ENCODE measurements around the gene ENDOD1.

The ENDOD1 gene

GRCh38 chr11:95157824-95158223 lies 68.2 kb downstream of the ENDOD1 start:
- Histone ChIP-seq H3K18ac (ENCODE audit: low read length) (no peak overlapping the region), H4K12ac (ENCODE audit: low read depth, low read length) (no peak overlapping the region), H3K79me1 (ENCODE audit: low read length) (no peaks in the 10 kb centered on the region), H3K4me1 (ENCODE audit: control insufficient read depth in 1 of 2, insufficient read depth in 2 of 2, low read length in 2 of 2) (peaks cover 0 to 3% of the 10 kb centered on the region in 2 experiments), H3K27ac (ENCODE audit: low read depth, low read length) (no peak overlapping the region), H3K79me2 (ENCODE audit: control insufficient read depth, insufficient read depth, low read length, poor library complexity) (no peaks in the 10 kb centered on the region), H4K91ac (ENCODE audit: low read depth, low read length) (no peak overlapping the region), H3K27me3 (ENCODE audit: insufficient read depth, low read length) (no peaks in the 10 kb centered on the region), H4K8ac (ENCODE audit: low read depth, low read length) (no peak overlapping the region), H3K23ac (ENCODE audit: low read length) (no peak overlapping the region), H3K36me3 (ENCODE audit: control insufficient read depth in 1 of 2, insufficient read depth in 2 of 2, low read length in 2 of 2) (no peaks in the 10 kb centered on the region), H3K9me3 (ENCODE audit: insufficient read depth, low read depth, low read length) (no peaks in the 10 kb centered on the region), H2AK5ac (ENCODE audit: low read length) (no peak overlapping the region), H3K9ac (ENCODE audit: low read length) (no peak overlapping the region), H2BK120ac (ENCODE audit: insufficient read depth, low read length, poor library complexity) (no peak overlapping the region), H2BK5ac (ENCODE audit: low read depth, low read length, poor library complexity) (no peak overlapping the region), H3K4me3 (ENCODE audit: low read depth, low read length) (no peak overlapping the region), H2AFZ (ENCODE audit: insufficient read depth, low read length, poor library complexity) (no peak overlapping the region), H3K14ac (ENCODE audit: low read length) (no peak overlapping the region), H3K4me2 (ENCODE audit: low read length) (no peak overlapping the region), H2BK12ac (ENCODE audit: low read length) (no peak overlapping the region), H3K4ac (ENCODE audit: low read depth, low read length) (no peak overlapping the region)
- DNase-seq, result no peak
- no CpG with 5 or more reads among the region's 1 CpG for WGBS (ENCODE audit: extremely low coverage, insufficient coverage, insufficient read length)

- Histone ChIP-seq H3K27me3 (ENCODE audit: insufficient read depth, low read length) (no peaks in the 10 kb centered on the region), H3K14ac (ENCODE audit: low read length) (no peak overlapping the region), H3K9me3 (ENCODE audit: insufficient read depth, low read depth, low read length) (no peaks in the 10 kb centered on the region), H3K9ac (ENCODE audit: low read length) (no peak overlapping the region), H3K36me3 (ENCODE audit: control insufficient read depth in 1 of 2, insufficient read depth in 2 of 2, low read length in 2 of 2) (no peaks in the 10 kb centered on the region), H2AK5ac (ENCODE audit: low read length) (no peak overlapping the region), H3K79me2 (ENCODE audit: control insufficient read depth, insufficient read depth, low read length, poor library complexity) (no peaks in the 10 kb centered on the region), H3K4ac (ENCODE audit: low read depth, low read length) (no peak overlapping the region), H4K12ac (ENCODE audit: low read depth, low read length) (no peak overlapping the region), H4K8ac (ENCODE audit: low read depth, low read length) (no peak overlapping the region), H3K23ac (ENCODE audit: low read length) (no peak overlapping the region), H3K4me3 (ENCODE audit: low read depth, low read length) (no peak overlapping the region), H2BK12ac (ENCODE audit: low read length) (no peak overlapping the region), H3K27ac (ENCODE audit: low read depth, low read length) (no peak overlapping the region), H2BK120ac (ENCODE audit: insufficient read depth, low read length, poor library complexity) (no peak overlapping the region), H2BK5ac (ENCODE audit: low read depth, low read length, poor library complexity) (no peak overlapping the region), H4K91ac (ENCODE audit: low read depth, low read length) (no peak overlapping the region), H3K4me1 (ENCODE audit: control insufficient read depth in 1 of 2, insufficient read depth in 2 of 2, low read length in 2 of 2) (no peaks in the 10 kb centered on the region), H3K79me1 (ENCODE audit: low read length) (no peaks in the 10 kb centered on the region), H3K18ac (ENCODE audit: low read length) (no peak overlapping the region), H2AFZ (ENCODE audit: insufficient read depth, low read length, poor library complexity) (no peak overlapping the region), H3K4me2 (ENCODE audit: low read length) (no peak overlapping the region)
- WGBS (ENCODE audit: extremely low coverage, insufficient coverage, insufficient read length), result no CpG with 5 or more reads among the region's 1 CpG
- DNase-seq, result no peak
Measured at GRCh38 chr11:95161248-95161647, 71.6 kb downstream of the ENDOD1 start.

GRCh38 chr11:95163106-95163505 lies 73.5 kb downstream of the ENDOD1 start:
- Histone ChIP-seq H3K79me2 (ENCODE audit: control insufficient read depth, insufficient read depth, low read length, poor library complexity) (no peaks in the 10 kb centered on the region), H3K4me2 (ENCODE audit: low read length) (no peak overlapping the region), H3K4me1 (ENCODE audit: control insufficient read depth in 1 of 2, insufficient read depth in 2 of 2, low read length in 2 of 2) (no peaks in the 10 kb centered on the region), H4K8ac (ENCODE audit: low read depth, low read length) (no peak overlapping the region), H4K91ac (ENCODE audit: low read depth, low read length) (no peak overlapping the region), H3K23ac (ENCODE audit: low read length) (no peak overlapping the region), H3K18ac (ENCODE audit: low read length) (no peak overlapping the region), H3K9ac (ENCODE audit: low read length) (no peak overlapping the region), H3K4me3 (ENCODE audit: low read depth, low read length) (no peak overlapping the region), H2BK120ac (ENCODE audit: insufficient read depth, low read length, poor library complexity) (no peak overlapping the region), H3K79me1 (ENCODE audit: low read length) (no peaks in the 10 kb centered on the region), H3K27ac (ENCODE audit: low read depth, low read length) (no peak overlapping the region), H3K4ac (ENCODE audit: low read depth, low read length) (no peak overlapping the region), H3K27me3 (ENCODE audit: insufficient read depth, low read length) (no peaks in the 10 kb centered on the region), H2BK5ac (ENCODE audit: low read depth, low read length, poor library complexity) (no peak overlapping the region), H4K12ac (ENCODE audit: low read depth, low read length) (no peak overlapping the region), H3K9me3 (ENCODE audit: insufficient read depth, low read depth, low read length) (no peaks in the 10 kb centered on the region), H2AK5ac (ENCODE audit: low read length) (no peak overlapping the region), H3K36me3 (ENCODE audit: control insufficient read depth in 1 of 2, insufficient read depth in 2 of 2, low read length in 2 of 2) (no peaks in the 10 kb centered on the region), H3K14ac (ENCODE audit: low read length) (no peak overlapping the region), H2BK12ac (ENCODE audit: low read length) (no peak overlapping the region), H2AFZ (ENCODE audit: insufficient read depth, low read length, poor library complexity) (no peak overlapping the region)
- WGBS (ENCODE audit: extremely low coverage, insufficient coverage, insufficient read length), result no CpG with 5 or more reads among the region's 4 CpGs
- DNase-seq, result no peak

- Histone ChIP-seq H3K4me1 (ENCODE audit: control insufficient read depth in 1 of 2, insufficient read depth in 2 of 2, low read length in 2 of 2) (no peaks in the 10 kb centered on the region), H3K36me3 (ENCODE audit: control insufficient read depth in 1 of 2, insufficient read depth in 2 of 2, low read length in 2 of 2) (peaks cover 2 to 6% of the 10 kb centered on the region in 2 experiments), H3K23ac (ENCODE audit: low read length) (no peak overlapping the region), H3K9ac (ENCODE audit: low read length) (no peak overlapping the region), H2AFZ (ENCODE audit: insufficient read depth, low read length, poor library complexity) (no peak overlapping the region), H3K4me2 (ENCODE audit: low read length) (no peak overlapping the region), H2BK120ac (ENCODE audit: insufficient read depth, low read length, poor library complexity) (no peak overlapping the region), H3K79me2 (ENCODE audit: control insufficient read depth, insufficient read depth, low read length, poor library complexity) (no peaks in the 10 kb centered on the region), H4K12ac (ENCODE audit: low read depth, low read length) (no peak overlapping the region), H3K4me3 (ENCODE audit: low read depth, low read length) (no peak overlapping the region), H2BK12ac (ENCODE audit: low read length) (no peak overlapping the region), H3K79me1 (ENCODE audit: low read length) (no peaks in the 10 kb centered on the region), H3K27me3 (ENCODE audit: insufficient read depth, low read length) (no peaks in the 10 kb centered on the region), H3K4ac (ENCODE audit: low read depth, low read length) (no peak overlapping the region), H4K8ac (ENCODE audit: low read depth, low read length) (no peak overlapping the region), H2AK5ac (ENCODE audit: low read length) (no peak overlapping the region), H3K27ac (ENCODE audit: low read depth, low read length) (no peak overlapping the region), H3K14ac (ENCODE audit: low read length) (no peak overlapping the region), H3K18ac (ENCODE audit: low read length) (no peak overlapping the region), H4K91ac (ENCODE audit: low read depth, low read length) (no peak overlapping the region), H3K9me3 (ENCODE audit: insufficient read depth, low read depth, low read length) (no peaks in the 10 kb centered on the region), H2BK5ac (ENCODE audit: low read depth, low read length, poor library complexity) (no peak overlapping the region)
- no peak for DNase-seq
Measured at GRCh38 chr11:95165638-95166037, 76.0 kb downstream of the ENDOD1 start.

Data from trophoblast cell (in vitro differentiated cells and primary cell).